MM.1S (cell line): ENCODE data around the gene CHRDL1.
"Not testable (repeated sequence)": the region's sequence is repeated elsewhere in the genome, so short reads cannot be mapped to it uniquely, and the experiment has no call there.

Experiments used
- CTCF ChIP-seq: fragments of 300-600 bp; sonication (generic); IDR thresholded peaks from 2 replicates; pipeline ENCODE4 v1.5.1; 2016; ENCODE audit warnings: antibody characterized with exemption, low read length, mixed read lengths
- EZH2phosphoT487 ChIP-seq: fragments of 300-600 bp; sonication (generic); IDR thresholded peaks from 2 replicates; pipeline ENCODE4 v1.6.1; 2018; ENCODE audit warnings: antibody characterized with exemption, low read length

DNA sequence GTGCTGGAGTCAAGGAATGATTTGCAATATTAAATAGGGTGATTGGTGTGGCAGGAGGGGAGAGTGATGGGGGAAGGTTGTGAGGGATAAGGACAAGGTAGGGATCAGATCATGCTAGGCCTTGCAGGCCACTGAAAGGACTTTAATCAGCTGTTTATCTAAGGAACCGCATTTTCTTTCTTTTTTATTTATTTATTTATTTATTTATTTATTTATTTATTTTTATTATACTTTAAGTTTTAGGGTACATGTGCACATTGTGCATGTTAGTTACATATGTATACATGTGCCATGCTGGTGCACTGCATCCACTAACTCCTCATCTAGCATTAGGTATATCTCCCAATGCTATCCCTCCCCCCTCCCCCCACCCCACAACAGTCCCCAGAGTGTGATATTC is 20.9 kb upstream of the CHRDL1 start:
- not testable (repeated sequence) for TF ChIP-seq CTCF, EZH2phosphoT487
